ENCODE data around the gene RPN1.
"Not testable (repeated sequence)": the region's sequence is repeated elsewhere in the genome, so short reads cannot be mapped to it uniquely, and the experiment has no call there.

Gene RPN1
- total RNA-seq: 133 to 262 reads per million in 2 donors

GRCh38 chr3:128650096-128651050, at the start of gene RPN1:
TSS of gene RPN1 (minus strand) at chr3:128650818. CDS start at chr3:128650800, 18 bp downstream.
- peak; percentile 90 for DNase-seq

- peak; percentile 13 for DNase-seq
Measured at GRCh38 chr3:128698211-128699047, 47.8 kb upstream of the RPN1 start.

GRCh38 chr3:128697341-128697740, 46.7 kb upstream of the RPN1 start:
- no peak for DNase-seq

- no peak for DNase-seq
Measured at GRCh38 chr3:128693696-128694095, 43.1 kb upstream of the RPN1 start.

GRCh38 chr3:128689060-128689459, 38.4 kb upstream of the RPN1 start:
- DNase-seq: no peak

- no peak for DNase-seq
Measured at GRCh38 chr3:128686465-128686864, 35.8 kb upstream of the RPN1 start.

GRCh38 chr3:128684986-128685726, 34.5 kb upstream of the RPN1 start:
- no peak for DNase-seq

- DNase-seq: no peak
Measured at GRCh38 chr3:128683957-128684356, 33.3 kb upstream of the RPN1 start.

GRCh38 chr3:128681369-128681829, 30.8 kb upstream of the RPN1 start:
- DNase-seq: no peak

GRCh38 chr3:128680603-128681368, 30.2 kb upstream of the RPN1 start:
- peak; percentile 94 for DNase-seq

GRCh38 chr3:128679338-128679737, 28.7 kb upstream of the RPN1 start:
- no peak for DNase-seq

GRCh38 chr3:128675802-128676201, 25.2 kb upstream of the RPN1 start:
- DNase-seq: not testable (repeated sequence)

- DNase-seq: no peak
Measured at GRCh38 chr3:128674161-128674784, 23.7 kb upstream of the RPN1 start.

GRCh38 chr3:128667641-128668040, 17.0 kb upstream of the RPN1 start:
- no peak for DNase-seq

GRCh38 chr3:128665362-128666021, 14.9 kb upstream of the RPN1 start:
- no peak for DNase-seq

GRCh38 chr3:128663151-128663550, 12.5 kb upstream of the RPN1 start:
- no peak for DNase-seq

- DNase-seq: no peak
Measured at GRCh38 chr3:128655531-128655930, 4.9 kb upstream of the RPN1 start.

- peak; percentile 7 for DNase-seq
Measured at GRCh38 chr3:128653993-128654805, 3.6 kb upstream of the RPN1 start.

- peak; percentile 6 for DNase-seq
Measured at GRCh38 chr3:128653383-128653992, 2.9 kb upstream of the RPN1 start.

Measured in T-helper 9 cell (primary cell).